ENCODE measurements around the gene IGLL1.

The IGLL1 gene

GRCh38 chr22:23529166-23530103 lies 50.7 kb downstream of the IGLL1 start:
- no peak for DNase-seq (ENCODE audit: low read depth, low spot score)

GRCh38 chr22:23527971-23528740 lies 51.9 kb downstream of the IGLL1 start:
- no peak for DNase-seq (ENCODE audit: low read depth, low spot score)

GRCh38 chr22:23526596-23527316 lies 53.3 kb downstream of the IGLL1 start:
- DNase-seq (ENCODE audit: low read depth, low spot score): no peak

GRCh38 chr22:23525510-23525909 lies 54.6 kb downstream of the IGLL1 start:
- no peak for DNase-seq (ENCODE audit: low read depth, low spot score)

- DNase-seq (ENCODE audit: low read depth, low spot score): no peak
These were observed 55.9 kb downstream of the IGLL1 start for GRCh38 chr22:23524226-23524625.

GRCh38 chr22:23523713-23524112 lies 56.4 kb downstream of the IGLL1 start:
- DNase-seq (ENCODE audit: low read depth, low spot score): no peak
